Uterus (tissue), 2 donors: Measurements from ENCODE around the gene PCNX4.

Experiments
- POLR2A ChIP-seq, 2 donors: fragments of 450-650 bp; IDR thresholded peaks; one replicate each; pipeline ENCODE4 v1.6.1; 2016; ENCODE audit warnings: antibody characterized with exemption in 2 of 2, mild to moderate bottlenecking in 1 of 2, moderate library complexity in 1 of 2
- TF ChIP-seq, protein P1 (sequence below), 4 experiments: fragments of 200-600 bp in 2 of 4; fragments of 450-650 bp in 2 of 4; sonication (generic) in 2 of 4; IDR thresholded peaks; one replicate each; pipeline ENCODE4 v1.5.1; 2016 to 2019; ENCODE audit warnings: antibody characterized with exemption in 4 of 4, mild to moderate bottlenecking in 2 of 4, moderate library complexity in 1 of 4

DNA sequence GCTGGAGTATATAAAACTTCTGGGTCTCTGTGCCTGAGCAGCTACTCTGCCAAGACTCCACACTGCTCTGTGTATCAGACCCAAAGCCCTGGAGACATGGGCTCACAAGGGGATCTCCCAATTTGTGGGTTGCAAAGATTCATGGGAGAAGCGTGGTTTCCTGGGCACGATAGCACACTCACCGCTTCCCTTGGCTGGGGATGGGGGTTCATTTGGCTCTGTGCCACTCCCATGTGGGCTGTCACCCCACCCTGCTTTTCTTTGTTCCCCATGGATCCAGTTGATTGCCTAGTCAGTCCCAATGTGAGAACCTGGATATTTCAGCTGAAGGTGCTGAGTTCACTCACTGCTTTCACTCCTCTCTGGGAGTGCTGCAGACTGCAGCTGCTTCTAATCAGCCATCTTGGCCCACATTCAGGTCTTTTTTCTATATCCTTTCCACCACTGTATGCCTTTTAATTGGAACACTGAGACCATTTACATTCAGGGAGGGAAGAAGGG is 40.0 kb upstream of the PCNX4 start:
- TF ChIP-seq, protein P1, sequence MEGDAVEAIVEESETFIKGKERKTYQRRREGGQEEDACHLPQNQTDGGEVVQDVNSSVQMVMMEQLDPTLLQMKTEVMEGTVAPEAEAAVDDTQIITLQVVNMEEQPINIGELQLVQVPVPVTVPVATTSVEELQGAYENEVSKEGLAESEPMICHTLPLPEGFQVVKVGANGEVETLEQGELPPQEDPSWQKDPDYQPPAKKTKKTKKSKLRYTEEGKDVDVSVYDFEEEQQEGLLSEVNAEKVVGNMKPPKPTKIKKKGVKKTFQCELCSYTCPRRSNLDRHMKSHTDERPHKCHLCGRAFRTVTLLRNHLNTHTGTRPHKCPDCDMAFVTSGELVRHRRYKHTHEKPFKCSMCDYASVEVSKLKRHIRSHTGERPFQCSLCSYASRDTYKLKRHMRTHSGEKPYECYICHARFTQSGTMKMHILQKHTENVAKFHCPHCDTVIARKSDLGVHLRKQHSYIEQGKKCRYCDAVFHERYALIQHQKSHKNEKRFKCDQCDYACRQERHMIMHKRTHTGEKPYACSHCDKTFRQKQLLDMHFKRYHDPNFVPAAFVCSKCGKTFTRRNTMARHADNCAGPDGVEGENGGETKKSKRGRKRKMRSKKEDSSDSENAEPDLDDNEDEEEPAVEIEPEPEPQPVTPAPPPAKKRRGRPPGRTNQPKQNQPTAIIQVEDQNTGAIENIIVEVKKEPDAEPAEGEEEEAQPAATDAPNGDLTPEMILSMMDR (IDR thresholded peaks at IDR 0.05) = no peak
- no peak for TF ChIP-seq POLR2A (IDR thresholded peaks at IDR 0.05)
